NCI-H1048 (cell line): Measurements from ENCODE around the gene GALNT12.
A peak's percentile ranks its signal among the peaks of the same experiment; 100 is the strongest.

Experiments
- DNase-seq: peaks from one replicate; lab custom pipeline; 2025; lab: John Stamatoyannopoulos, UW

Gene GALNT12

DNA sequence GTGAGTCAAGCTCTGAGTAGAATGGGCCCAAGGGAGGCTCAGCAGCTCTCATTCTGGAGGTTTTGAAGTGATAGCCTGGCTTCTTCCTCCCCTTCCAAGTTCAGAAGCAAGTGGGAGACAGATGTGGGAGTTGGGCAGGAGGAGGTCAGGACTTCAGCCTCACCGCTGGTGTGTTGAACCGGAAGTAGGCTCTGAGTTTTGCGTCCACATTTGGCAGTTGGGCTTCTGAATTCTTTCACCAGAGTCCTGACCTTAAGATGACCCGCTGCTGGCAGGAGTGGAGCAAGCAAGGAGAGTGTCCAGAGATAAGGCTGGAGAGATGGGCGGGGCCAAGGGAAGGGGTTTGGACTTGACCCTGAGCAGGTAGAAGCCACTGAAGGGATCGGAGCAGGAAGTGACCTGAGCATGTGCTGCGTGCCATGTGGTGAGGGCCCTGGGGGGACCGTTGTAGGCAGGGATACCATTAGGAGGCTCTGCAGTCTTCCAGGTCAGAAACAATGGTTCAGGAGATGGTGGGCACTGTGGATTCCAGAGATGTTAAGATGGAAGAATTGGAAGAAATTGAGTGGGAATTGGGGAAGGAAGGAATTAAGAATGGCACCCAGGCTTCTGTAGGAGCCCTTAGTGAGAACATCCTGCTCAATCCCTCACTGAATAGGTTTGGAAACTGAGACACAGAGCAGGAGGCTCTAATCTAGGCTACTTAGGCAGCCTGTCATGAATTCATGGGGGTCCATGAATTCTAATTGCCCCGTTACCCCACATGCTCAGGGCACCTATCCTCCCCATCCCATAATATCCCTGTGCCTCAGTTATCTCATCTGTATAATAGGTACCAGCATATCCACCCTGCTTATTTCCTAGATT lies 25.9 kb downstream of the GALNT12 start:
- DNase-seq, result no peak

DNA sequence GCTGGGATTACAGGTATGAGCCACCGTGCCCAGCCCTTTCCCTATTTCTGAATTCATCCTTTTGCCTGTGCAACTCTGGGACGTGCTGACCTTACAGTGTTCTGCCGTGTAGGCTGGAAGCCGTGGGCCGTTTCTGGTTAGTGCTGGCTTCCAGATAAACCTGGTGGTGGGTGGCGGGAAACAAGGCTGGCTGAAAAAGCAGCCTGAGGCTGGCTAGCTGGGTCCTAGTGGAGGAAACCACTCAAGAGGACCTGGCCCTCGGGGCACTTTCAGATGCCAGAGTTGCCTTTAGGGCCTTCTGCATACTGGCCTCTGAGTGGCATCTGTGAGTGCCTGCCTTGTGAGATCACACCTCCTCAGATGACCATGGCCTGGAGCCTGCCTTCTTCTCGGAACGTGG lies 26.9 kb downstream of the GALNT12 start:
- no peak for DNase-seq

DNA sequence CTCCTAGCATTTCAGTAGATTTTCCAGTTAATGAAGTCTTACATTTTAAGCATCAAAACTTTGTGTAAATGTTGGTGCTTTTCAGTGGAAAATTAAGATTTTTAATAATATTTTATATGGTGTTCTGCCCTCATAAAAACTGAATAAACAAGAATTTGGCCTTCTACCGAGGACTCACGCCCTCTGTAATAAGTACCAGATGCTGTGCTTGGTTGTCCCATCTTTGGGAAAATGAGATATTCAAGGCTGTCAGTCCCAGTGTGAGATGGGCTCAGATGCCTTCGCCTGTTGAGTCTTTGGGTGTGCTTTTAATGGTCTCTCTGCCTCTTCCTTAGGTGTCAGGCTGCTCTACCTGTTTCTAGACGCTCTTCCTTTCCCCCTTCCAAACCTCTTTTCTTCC lies 28.7 kb downstream of the GALNT12 start:
- DNase-seq, result no peak

GRCh38 chr9:98837516-98837915 lies 30.0 kb downstream of the GALNT12 start:
- DNase-seq, result no peak

DNA sequence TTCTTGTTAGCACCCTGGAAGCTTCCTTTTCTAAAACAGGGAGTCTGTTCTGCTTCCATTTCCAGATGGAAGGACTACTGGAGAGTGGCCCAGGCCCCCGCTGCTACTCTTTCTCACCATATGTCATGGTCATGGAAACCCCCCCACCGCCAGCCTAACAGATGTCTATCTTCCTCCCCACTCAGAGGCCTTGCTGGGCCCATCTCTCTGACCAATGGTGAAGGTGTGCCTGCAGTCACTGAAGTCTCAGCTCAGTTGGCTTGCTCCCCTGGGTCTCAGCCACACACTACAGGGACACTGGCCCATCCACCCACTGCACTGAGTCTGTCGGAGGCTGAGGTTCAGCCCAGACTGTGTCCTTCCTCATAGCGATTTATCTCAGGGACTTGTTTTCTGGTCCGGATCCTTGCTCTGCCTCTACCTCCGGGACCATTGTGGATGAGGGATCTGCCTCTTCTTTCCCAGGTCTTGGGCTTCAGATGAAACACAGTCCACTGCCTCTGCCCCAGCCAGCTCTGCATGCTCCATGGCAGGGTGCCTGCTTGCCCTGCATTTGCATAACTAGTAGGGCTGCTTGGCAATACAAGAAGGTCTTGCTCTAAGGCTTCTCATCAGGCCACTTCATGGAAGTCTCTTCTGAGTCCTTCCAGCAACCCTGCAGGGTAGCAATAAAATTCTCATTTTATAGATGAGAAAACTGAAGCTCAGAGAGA lies 30.8 kb downstream of the GALNT12 start:
- DNase-seq, result no peak

DNA sequence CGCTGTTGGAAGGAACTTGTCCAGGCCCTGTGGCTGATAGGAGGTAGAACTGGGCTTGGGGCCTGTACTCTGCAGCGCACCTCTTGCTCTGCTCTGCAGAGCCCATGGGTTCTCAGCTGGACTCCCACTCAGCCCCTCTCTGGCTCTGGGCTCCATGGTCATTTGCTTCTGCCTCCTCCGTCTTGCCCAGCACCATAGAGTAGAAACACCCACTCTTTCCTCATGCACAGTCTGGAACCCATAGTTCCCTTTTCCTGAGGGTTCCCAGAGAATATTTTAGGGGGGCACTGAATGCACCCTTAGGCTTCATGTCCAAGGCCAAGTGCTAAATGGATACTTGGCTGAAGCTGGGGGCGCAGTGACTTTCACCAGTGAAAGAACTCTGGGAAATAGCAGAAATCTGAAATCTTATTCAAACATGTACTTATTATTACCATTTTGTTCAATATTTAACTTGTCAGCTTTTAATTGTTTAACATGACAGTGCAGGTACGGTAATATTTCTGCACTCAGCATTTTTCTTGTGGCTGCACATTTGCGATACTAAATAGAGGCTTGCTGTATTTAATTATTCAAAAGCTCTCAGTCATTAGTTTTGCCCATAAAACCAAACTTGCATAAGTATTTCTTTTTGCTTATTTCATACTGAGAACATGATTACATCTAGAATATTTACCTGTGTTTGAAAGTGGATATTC lies 31.5 kb downstream of the GALNT12 start:
- DNase-seq, result no peak

DNA sequence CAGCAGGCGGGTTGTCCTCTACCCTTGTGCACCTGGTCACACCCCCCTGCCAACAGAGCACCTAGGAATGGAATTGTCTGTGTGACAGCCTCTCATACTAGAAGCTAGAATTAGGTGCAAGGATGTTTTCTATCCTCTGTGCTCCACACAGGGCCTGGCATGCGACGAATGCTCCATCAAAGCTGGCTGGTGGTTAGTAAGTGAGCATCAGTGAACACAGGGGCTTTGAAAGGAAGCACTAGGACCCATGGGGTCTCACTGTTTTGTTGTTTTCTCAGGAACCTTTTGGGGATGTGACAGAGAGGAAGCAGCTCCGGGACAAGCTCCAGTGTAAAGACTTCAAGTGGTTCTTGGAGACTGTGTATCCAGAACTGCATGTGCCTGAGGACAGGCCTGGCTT lies 32.3 kb downstream of the GALNT12 start:
- no peak for DNase-seq

GRCh38 chr9:98842510-98842909 lies 35.0 kb downstream of the GALNT12 start:
- DNase-seq, result no peak

DNA sequence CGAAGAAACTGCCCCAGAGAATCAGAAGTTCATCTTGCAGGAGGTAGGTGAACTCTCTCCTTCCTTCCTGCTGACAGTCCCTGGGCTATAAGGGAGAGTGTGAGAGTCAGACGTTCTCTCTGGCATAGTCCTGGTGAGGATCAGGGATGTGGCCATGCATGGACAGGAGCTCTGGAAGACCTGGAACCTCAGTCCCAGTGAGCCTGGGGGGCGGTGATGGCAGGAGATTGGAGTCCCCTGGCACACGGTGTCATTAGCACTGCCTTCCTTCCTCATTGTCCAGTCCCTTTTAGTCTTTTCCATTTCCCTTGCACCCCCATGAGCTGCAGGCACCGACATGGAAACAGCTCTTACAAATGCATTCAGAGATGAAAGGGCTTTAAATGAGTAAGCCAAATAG lies 38.6 kb downstream of the GALNT12 start:
- DNase-seq, result no peak

DNA sequence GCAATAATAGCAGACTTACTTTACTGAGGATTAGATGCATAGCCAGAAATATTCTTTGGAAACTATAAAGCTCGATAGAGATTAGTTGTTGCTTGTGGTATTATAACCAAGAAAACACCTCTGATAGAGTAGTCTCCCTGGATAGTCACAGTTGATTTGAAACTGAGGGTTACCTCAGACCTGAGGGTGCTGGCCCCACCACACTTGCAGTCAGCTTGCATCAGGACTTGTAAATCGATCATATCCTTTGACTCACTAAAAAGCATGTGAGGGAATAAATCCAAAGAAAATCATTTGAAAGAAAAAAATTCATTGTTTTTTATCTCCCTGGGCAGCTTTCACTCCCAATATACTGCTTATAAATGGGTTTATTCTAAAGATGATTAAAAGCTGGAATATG lies 39.4 kb downstream of the GALNT12 start:
- no peak for DNase-seq

DNA sequence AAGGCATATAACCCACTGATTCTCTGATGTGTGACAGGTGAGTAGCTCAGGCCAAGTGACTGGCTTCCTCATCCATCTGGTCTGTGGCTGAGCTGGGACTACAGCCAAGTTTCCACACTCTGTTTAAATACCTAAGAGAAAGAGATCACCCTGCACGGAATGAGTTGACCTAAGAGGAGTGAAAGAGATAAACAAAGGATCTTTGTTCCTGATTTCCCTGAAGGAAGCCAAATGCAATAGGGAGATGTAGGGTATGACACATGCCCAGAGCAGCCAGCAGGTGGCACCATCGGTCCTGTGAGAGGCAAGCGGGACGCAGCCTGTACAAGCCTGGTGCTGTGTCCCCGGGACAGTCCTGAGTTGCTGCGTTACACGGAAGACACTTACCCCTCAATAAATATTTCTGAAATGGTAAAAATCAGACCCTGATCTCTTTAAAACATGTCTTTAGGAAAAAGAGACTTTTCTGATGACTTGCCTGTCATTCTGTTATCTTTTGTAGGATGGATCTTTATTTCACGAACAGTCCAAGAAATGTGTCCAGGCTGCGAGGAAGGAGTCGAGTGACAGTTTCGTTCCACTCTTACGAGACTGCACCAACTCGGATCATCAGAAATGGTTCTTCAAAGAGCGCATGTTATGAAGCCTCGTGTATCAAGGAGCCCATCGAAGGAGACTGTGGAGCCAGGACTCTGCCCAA lies 41.1 kb downstream of the GALNT12 start:
- DNase-seq, result peak; percentile 91

DNA sequence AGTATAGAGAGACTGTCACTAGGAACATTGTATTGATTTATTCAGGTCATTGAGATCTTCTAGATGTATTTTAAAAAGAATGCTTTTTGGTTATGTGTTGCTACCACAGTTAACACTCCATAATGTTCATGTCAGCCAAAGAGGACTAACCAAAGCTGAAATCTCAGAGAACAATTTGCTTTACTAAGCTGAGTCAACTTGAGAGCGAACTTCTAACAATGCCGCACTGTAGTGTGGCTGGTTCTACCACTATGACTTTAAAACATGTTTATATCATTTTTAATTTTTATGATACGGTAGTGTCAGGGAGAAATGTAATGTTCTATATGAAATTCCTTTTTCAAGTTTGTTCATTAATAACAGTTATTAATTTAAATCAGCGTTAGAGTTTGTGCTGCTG lies 42.1 kb downstream of the GALNT12 start:
- DNase-seq, result no peak

DNA sequence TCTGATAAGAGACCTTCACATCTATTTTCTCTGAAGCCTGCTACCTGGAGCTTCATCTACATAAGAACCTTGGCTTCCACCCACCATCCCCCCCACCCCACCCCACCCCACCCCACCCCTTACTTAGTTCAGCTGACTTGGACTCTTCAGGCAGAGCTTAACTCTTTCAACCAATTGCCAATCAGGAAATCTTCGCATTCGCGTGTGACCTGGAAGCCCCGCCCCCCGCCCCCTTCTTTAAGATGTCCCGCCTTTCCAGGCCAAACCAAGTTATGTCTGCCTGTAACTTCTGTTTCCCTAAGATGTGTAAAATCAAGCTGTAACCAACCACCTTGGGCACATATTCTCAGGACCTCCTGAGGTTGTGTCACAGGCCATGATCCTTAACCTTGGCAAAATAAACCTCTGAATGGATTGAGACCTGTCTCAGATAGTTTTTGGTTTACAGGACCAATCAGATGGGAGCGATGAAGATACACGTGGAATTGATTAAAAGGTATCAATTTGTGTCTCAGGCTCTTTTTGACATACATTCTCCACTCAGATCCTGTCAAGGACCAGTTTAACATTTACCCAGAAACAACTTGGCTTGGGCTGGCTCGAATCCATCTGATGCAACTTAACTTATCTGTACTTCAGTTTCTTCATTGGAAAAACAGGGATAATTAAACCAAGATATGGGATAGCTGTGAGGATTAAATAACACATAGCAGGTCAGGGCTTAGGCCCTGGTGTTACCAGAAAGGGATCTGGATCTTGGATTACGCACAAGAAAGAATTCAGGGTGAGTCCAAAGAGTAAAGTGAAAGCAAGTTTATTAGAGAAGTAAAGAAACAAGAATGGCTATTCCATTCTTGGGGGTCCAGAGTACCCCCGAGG lies 43.6 kb downstream of the GALNT12 start:
- no peak for DNase-seq

GRCh38 chr9:98851730-98852459 lies 44.4 kb downstream of the GALNT12 start:
- no peak for DNase-seq

- DNase-seq, result no peak
These were observed 44.9 kb downstream of the GALNT12 start for GRCh38 chr9:98852460-98852734.

GRCh38 chr9:98852961-98853360 lies 45.5 kb downstream of the GALNT12 start:
- no peak for DNase-seq

- no peak for DNase-seq
These were observed 46.8 kb downstream of the GALNT12 start for GRCh38 chr9:98854266-98854665.

GRCh38 chr9:98855592-98855991 lies 48.1 kb downstream of the GALNT12 start:
- no peak for DNase-seq

DNA sequence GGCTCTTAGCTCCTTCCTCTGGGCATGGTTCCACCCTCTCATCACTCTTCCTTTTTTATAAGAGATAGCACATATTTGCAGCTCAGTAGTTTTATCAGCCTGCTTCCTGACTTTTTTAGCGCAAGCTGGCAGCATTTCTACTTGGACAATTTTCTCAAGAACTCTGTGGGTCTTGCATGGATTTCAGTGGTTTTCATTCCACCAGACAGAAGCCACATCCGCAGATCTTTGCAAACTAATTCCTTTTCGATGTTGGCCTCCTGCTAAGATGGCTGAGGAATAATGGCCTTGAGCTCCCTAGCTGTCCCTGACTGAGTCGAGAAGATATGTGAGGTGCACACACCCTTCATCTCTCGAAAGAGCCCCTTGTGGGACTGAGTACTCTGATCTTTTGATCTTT lies 49.5 kb downstream of the GALNT12 start:
- no peak for DNase-seq

- no peak for DNase-seq
These were observed 52.5 kb downstream of the GALNT12 start for GRCh38 chr9:98859941-98860340.

DNA sequence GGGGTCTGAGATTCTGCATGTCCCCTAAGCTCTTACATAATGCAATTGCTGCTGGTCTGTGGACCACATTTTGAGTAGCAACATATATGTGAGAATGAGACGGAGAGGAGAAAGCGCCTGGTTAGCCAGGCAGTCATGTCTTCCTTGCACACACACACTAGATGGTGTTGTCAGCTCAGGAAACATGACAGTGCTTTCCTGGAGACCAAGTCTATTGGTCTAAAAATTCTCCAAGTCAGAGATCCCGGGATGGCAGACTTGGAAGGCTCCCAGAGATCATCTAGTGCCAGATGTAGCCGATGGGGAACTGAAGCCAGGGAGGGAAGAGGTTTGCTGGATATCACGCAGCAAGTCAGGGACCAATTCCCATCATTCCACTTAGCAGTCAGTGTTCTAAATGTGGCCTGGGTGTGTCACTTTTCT lies 53.4 kb downstream of the GALNT12 start:
- DNase-seq, result no peak
